HG03097 (cell line): ENCODE data around the gene SERPINE3.

Source experiments
- ATAC-seq: cut with Tn5 transposase; IDR thresholded peaks from one replicate; pipeline ENCODE4 v1.9.1; 2021; ENCODE audit not compliant: unreplicated experiment, low FRiP score

Gene SERPINE3

GRCh38 chr13:51327961-51328360 is 11.5 kb upstream of the SERPINE3 start:
- ATAC-seq, result no peak

GRCh38 chr13:51328488-51328887 is 11.0 kb upstream of the SERPINE3 start:
- ATAC-seq, result no peak

- no peak for ATAC-seq
Observed at GRCh38 chr13:51329606-51330005, 9.9 kb upstream of the SERPINE3 start.

DNA sequence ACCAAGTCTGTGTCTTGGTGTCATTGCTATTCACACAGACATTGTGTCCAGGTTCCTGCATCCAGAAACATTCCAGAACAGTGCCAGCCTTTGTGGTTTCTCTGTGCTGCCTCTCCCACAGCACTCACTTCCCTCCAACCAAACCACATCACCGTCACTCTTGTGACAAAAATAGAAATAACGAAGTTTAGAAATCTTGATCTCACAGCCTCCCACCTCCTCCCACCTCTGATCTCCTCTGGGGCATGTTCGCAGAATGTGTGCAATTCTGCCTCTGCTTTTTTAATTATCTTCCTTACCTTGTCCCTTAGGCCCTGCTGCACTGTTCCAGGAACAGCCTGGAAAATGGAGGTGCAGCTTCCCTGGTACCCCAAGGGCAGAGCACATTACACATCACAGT is 8.7 kb upstream of the SERPINE3 start:
- ATAC-seq, result no peak

GRCh38 chr13:51331354-51331861 is 8.1 kb upstream of the SERPINE3 start:
- ATAC-seq, result no peak

DNA sequence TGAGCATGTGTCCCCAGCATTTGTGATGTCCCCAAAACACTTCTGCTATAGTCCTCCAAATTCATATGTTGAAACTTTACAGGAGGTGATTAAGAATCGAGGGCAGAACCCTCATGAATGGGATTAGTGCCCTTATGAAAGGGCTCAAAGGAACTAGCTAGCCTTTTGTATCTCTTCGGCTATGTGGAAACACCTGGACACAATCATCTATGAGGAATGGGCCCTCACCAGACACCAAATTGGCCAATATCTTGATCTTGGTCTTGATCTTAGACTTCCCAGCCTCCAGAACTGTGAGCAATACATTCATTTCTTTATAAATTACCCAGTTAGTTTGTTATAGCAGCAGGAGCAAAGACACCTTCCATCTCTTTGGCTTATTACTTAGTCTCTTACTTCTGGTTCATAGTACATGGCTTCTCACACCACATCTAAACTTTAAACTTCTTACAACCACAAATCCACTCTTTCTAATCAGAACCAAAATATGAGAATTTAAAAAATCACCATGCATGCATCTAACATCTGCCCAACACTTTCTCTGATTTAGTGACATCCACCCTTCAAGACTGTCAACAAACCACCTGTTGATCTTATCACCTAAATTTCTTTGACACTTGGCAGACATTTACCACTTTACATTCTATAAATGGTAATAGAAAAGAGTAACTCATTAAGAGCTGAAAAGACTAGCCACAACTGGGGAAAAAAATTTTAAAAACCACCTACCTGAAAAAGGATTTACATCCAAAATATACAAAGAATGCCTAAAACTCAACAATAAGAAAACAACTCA is 6.7 kb upstream of the SERPINE3 start:
- no peak for ATAC-seq

DNA sequence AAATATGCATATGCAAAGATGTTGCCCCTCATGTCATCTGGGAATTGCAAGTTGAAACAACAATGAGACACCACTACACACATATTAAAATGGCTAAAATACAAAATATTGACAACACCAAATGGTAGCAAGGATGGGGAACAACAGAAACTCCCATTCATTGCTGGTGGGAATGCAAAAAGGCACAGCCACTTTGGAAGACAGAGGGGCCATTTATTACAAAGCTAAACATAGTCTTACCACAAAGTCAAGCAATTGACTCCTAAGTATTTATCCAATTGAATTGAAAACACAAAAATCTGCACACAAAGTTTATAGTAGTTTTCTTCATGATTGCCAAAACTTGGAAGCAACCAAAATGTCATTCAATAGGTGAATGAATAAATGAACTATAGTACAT is 6.1 kb upstream of the SERPINE3 start:
- no peak for ATAC-seq

- ATAC-seq, result no peak
Observed at GRCh38 chr13:51333826-51334225, 5.7 kb upstream of the SERPINE3 start.

- no peak for ATAC-seq
Observed at GRCh38 chr13:51336746-51337145, 2.7 kb upstream of the SERPINE3 start.

DNA sequence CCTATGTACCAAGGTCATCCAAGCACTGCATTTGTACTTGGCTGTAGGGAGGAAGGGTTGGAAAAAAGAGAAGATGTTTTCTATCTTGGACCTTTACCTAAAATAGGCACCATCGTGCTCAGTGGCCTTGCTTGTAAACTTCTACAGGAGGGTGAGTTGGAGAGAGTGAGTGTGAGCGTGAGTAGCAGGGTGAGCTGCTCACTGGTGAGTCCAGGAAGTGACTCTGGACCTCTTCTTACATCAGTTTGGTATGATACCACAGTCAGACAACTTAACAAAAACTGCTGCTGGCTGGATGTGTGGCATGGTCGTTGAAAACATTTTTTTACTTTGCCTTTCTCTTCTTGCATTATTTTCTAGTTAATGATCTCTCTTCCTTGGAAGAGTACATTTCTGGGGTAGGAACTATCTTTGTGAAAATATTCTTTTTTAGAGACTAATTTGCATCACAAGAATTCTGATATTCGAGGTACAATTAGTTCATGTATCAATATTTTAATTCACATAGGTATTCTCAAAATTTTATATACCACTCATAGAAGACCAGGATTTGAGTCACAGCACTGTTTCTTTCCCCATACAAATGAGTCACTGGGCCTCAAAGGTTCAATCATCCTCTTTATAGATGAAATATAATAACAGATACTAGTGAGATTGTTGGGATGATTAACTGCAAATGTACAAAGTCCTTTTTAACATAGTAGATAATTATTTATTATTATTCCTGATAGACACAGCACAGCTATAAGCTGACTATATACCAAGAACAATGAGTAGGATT is 651 bp downstream of the SERPINE3 start:
- ATAC-seq, result no peak

GRCh38 chr13:51341232-51341631 is 1.7 kb downstream of the SERPINE3 start:
- no peak for ATAC-seq

DNA sequence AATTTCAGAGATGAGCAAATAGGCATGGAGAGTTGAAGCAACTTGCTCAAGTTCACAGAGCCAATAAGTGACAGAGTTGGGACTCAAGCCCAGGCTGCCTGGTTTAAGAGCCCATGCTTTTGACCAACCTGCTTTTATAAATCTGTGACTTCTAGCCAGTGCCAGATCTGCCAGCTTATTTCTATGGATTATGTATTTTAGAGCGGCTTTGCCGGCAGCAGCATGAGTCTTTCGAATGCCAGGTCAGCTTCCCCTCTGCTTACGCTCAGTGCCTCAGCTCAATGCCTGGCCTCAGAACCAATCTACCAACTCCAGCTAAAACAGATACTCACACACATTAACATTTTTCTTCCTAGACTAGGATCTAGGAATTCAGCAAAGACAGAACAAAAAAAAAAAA is 2.3 kb downstream of the SERPINE3 start:
- no peak for ATAC-seq

GRCh38 chr13:51342706-51343105 is 3.2 kb downstream of the SERPINE3 start:
- no peak for ATAC-seq

GRCh38 chr13:51343475-51343874 is 4.0 kb downstream of the SERPINE3 start:
- ATAC-seq, result no peak

DNA sequence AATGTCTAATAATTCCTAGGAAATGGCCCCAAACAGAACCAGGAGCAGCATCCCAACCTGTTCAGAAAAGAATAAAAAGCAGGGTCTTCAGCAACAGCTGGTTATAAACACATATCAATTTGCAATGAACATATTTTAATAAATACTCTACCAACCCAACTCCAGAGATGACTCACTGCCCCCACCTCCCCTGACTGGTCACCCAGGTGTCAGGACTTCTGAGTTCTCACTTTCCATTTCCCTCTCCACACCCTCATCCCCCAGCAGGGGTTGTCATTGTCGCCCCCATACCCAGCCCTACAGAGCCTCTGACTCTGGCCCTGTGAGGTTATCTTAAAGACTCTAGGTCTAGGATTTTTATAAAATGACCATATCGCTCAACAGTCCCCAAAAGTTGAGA is 6.9 kb downstream of the SERPINE3 start:
- no peak for ATAC-seq

GRCh38 chr13:51347099-51347498 is 7.6 kb downstream of the SERPINE3 start:
- ATAC-seq, result no peak

DNA sequence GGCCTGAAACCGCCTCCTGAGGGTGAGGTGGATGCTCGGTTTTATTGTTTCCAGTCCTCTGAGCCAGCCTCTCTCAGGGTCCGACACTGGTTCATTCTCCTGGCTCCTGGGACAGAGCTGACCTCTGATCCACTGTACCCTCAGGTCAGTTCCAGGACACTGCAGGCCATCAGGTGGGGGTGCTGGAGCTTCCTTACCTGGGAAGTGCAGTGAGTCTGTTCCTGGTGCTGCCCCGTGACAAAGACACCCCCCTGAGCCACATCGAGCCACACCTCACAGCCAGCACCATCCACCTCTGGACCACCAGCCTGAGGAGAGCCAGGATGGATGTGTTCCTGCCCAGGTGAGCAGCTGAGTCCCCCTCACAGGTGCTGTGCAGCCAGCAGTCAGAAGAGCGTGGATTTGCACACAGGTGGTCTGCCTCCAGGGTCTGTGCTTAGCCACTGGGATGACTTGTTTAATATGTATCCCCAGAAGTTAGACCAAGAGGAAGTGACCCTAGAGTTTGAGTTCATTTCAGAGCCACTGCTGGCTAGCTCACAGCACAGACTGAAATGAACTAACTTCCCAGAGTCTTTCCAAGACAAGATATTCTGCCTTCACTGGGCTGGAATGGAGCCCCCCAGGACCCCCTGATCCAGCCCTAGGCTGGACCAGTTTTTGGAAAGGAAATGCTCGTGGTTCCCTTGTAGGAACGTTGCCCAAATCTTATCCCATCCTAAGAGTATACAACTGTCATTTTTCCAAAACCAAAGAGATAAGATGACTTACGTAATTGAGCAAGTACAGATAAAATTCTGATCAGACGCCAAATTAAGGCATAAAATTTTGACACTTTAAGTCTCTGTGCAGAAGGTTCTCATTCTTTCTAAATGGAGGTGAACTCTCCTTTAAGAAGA is 8.8 kb downstream of the SERPINE3 start:
- ATAC-seq, result no peak

DNA sequence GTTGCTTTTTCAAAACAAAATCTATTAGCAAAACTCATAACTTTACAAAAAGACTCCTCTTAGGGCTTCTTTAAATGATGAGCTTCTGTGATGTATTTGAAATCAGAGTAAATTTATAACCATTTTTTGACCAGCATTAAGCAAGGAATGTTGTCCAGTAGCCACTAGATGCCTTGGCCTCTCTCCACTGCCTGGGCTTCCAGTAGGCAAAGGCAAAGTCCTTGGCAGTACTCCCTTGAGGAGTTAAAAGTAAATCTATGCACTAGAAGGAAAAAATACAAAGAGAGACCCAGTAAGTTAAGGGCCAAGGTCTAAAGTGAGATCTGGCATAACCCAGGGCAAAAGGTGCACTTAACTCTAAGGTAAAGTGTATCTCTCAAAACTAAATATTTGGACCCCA is 9.5 kb downstream of the SERPINE3 start:
- no peak for ATAC-seq

- no peak for ATAC-seq
Observed at GRCh38 chr13:51355217-51355616, 15.7 kb downstream of the SERPINE3 start.

GRCh38 chr13:51357928-51358595 is 18.6 kb downstream of the SERPINE3 start:
- ATAC-seq, result no peak
